ENCODE data around the gene ADGRF3.
"Not testable (repeated sequence)": the region's sequence is repeated elsewhere in the genome, so short reads cannot be mapped to it uniquely, and the experiment has no call there.

The ADGRF3 gene

GRCh38 chr2:26345545-26346453 lies 790 bp downstream of the ADGRF3 start, which contains the start of gene SELENOI:
SELENOI (plus strand) TSS chr2:26346143; CDS start chr2:26346233, 90 bp downstream.
- Histone ChIP-seq H3K27me3 (ENCODE audit: control insufficient read depth, insufficient read depth, low read length) (no peaks in the 10 kb centered on the region), H3K4me3 (ENCODE audit: low read length) (peak within 1 kb of the TSS; percentile 96), H3K27ac (ENCODE audit: low read depth, low read length) (peak within 1 kb of the TSS; percentile 94), H3K4me1 (ENCODE audit: control insufficient read depth, insufficient read depth, low read length) (peaks cover 8% of the 10 kb centered on the region), H3K36me3 (ENCODE audit: control insufficient read depth, insufficient read depth, low read length) (no peaks in the 10 kb centered on the region), H3K9ac (ENCODE audit: low read length) (peak within 1 kb of the TSS; percentile 98)

DNA sequence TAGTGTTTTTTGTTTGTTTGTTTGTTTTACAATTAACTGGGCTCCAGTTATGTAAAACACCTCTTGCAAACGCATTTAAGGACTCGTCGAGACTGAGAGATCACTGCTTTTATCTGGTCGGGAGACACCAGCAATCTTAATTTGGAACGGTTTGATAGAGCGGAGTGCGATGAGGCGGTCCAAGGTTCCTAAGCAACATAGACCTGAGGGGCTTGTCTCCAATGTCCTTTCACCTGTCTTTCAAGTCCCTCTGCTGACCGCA lies 1.4 kb downstream of the ADGRF3 start:
- H3K27ac ChIP-seq (ENCODE audit: low read depth, low read length): peak overlapping the region; percentile 94
- H3K4me3 ChIP-seq (ENCODE audit: low read length): peak overlapping the region; percentile 96
- H3K36me3 ChIP-seq (ENCODE audit: control insufficient read depth, insufficient read depth, low read length): no peaks in the 10 kb centered on the region
- peak overlapping the region; percentile 98 for H3K9ac ChIP-seq (ENCODE audit: low read length)
- H3K27me3 ChIP-seq (ENCODE audit: control insufficient read depth, insufficient read depth, low read length): no peaks in the 10 kb centered on the region
- H3K4me1 ChIP-seq (ENCODE audit: control insufficient read depth, insufficient read depth, low read length): peaks cover 8% of the 10 kb centered on the region

DNA sequence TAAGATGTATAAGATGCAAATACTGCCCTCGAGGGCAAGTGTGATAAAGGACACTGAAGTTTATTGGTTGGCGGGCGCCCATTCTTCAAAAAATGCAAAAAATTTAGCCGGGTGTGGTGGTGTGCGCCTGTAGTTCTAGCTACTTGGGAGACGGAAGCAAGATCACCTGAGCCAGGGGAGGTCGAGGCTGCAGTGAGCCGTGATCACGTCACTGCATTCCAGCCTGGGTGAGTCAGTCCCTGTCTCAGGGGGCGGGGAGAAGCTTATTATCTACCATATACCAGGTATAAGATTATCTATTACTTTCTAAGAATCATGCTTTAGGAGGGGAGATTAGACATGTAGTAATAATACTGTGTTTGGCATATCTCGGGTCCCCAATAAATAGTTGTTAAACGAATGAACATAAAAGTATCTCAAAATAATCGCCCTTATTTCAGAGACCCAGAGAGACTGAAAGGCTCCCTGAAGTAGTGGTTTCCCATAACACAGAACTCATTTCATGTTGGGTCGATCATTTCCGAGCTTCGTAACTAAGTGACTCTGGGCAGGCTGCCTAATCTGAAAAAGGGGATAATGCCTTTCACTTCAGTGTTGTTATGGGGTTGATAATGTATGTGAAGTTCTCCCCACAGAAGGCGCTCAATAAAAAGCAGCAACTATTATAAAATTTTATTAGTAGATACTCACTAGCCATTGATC lies 1.9 kb downstream of the ADGRF3 start:
- H3K27ac ChIP-seq (ENCODE audit: low read depth, low read length): peak overlapping the region; percentile 94
- H3K4me3 ChIP-seq (ENCODE audit: low read length): peak overlapping the region; percentile 96
- H3K36me3 ChIP-seq (ENCODE audit: control insufficient read depth, insufficient read depth, low read length): no peaks in the 10 kb centered on the region
- peak overlapping the region; percentile 98 for H3K9ac ChIP-seq (ENCODE audit: low read length)
- peaks cover 8% of the 10 kb centered on the region for H3K4me1 ChIP-seq (ENCODE audit: control insufficient read depth, insufficient read depth, low read length)
- no peaks in the 10 kb centered on the region for H3K27me3 ChIP-seq (ENCODE audit: control insufficient read depth, insufficient read depth, low read length)

DNA sequence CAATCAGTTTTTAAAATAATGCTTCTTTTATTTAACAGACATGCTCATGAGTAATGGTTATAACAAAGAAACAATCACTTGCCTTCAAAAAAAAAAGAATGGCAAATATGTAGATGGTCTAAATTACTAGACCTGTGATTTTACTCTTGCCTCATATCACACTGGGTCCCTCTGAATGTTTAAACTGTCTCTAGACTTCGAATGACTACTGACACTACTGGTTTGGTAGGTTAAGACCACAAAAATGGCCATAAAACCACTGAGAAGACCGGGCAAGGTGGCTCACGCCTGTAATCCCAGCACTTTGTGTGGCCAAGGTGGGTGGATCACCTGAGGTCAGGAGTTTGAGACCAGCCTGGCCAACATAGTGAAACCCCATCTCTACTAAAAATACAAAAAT lies 5.8 kb downstream of the ADGRF3 start:
- Histone ChIP-seq H3K36me3 (ENCODE audit: control insufficient read depth, insufficient read depth, low read length) (no peaks in the 10 kb centered on the region), H3K9ac (ENCODE audit: low read length) (no peak overlapping the region), H3K27ac (ENCODE audit: low read depth, low read length) (no peak overlapping the region), H3K27me3 (ENCODE audit: control insufficient read depth, insufficient read depth, low read length) (no peaks in the 10 kb centered on the region), H3K4me1 (ENCODE audit: control insufficient read depth, insufficient read depth, low read length) (peaks cover 5% of the 10 kb centered on the region), H3K4me3 (ENCODE audit: low read length) (no peak overlapping the region)

- H3K4me1 ChIP-seq (ENCODE audit: control insufficient read depth, insufficient read depth, low read length): no peaks in the 10 kb centered on the region
- H3K36me3 ChIP-seq (ENCODE audit: control insufficient read depth, insufficient read depth, low read length): no peaks in the 10 kb centered on the region
- no peak overlapping the region for H3K27ac ChIP-seq (ENCODE audit: low read depth, low read length)
- H3K27me3 ChIP-seq (ENCODE audit: control insufficient read depth, insufficient read depth, low read length): no peaks in the 10 kb centered on the region
- no peak overlapping the region for H3K9ac ChIP-seq (ENCODE audit: low read length)
- no peak overlapping the region for H3K4me3 ChIP-seq (ENCODE audit: low read length)
Observed at GRCh38 chr2:26337298-26337697, 9.3 kb downstream of the ADGRF3 start.

GRCh38 chr2:26336719-26337118 lies 9.9 kb downstream of the ADGRF3 start:
- Histone ChIP-seq H3K27ac (ENCODE audit: low read depth, low read length) (no peak overlapping the region), H3K36me3 (ENCODE audit: control insufficient read depth, insufficient read depth, low read length) (no peaks in the 10 kb centered on the region), H3K4me1 (ENCODE audit: control insufficient read depth, insufficient read depth, low read length) (no peaks in the 10 kb centered on the region), H3K27me3 (ENCODE audit: control insufficient read depth, insufficient read depth, low read length) (no peaks in the 10 kb centered on the region), H3K4me3 (ENCODE audit: low read length) (no peak overlapping the region), H3K9ac (ENCODE audit: low read length) (no peak overlapping the region)

DNA sequence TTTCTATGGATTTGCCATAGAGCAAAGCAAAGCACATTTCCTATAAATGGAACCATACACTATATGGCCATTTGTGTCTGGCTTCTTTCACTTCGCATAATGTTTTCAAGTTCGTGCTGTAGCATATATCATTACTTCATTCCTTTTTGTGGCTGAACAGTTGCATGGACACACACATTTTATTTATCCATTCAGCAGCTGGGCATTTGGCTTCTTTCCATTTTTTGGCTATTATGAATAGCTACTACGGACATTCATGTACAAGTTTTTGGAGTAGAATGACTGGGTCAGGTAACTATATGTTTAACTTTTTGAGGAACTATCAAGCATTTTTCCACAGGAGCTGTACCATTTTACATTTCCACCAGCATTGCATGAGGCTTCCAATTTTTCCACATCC lies 11.4 kb downstream of the ADGRF3 start:
- Histone ChIP-seq H3K27ac (ENCODE audit: low read depth, low read length) (no peak overlapping the region), H3K36me3 (ENCODE audit: control insufficient read depth, insufficient read depth, low read length) (no peaks in the 10 kb centered on the region), H3K4me3 (ENCODE audit: low read length) (no peak overlapping the region), H3K4me1 (ENCODE audit: control insufficient read depth, insufficient read depth, low read length) (peaks cover under 1% of the 10 kb centered on the region), H3K27me3 (ENCODE audit: control insufficient read depth, insufficient read depth, low read length) (no peaks in the 10 kb centered on the region), H3K9ac (ENCODE audit: low read length) (no peak overlapping the region)

DNA sequence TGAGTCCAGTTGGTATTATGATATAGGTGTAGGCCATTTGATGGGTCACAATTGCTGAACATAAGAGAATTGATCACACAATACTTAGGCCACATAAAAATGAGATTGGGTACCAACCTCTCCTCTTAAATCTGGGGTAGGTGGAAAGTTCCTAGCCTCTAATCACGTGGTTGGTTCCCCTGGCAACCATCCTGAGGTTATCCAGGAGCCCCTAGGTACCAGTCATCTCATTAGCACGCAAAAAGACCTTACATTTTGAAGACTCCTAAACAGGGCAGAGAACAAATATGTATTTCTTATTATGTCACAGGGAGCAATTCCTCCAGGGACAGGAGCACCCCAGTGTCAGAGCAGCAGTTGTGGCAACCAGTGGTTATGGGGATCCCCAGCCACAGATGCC lies 13.3 kb downstream of the ADGRF3 start:
- Histone ChIP-seq H3K27ac (ENCODE audit: low read depth, low read length) (no peak overlapping the region), H3K9ac (ENCODE audit: low read length) (no peak overlapping the region), H3K4me1 (ENCODE audit: control insufficient read depth, insufficient read depth, low read length) (peaks cover 3% of the 10 kb centered on the region), H3K4me3 (ENCODE audit: low read length) (no peak overlapping the region), H3K27me3 (ENCODE audit: control insufficient read depth, insufficient read depth, low read length) (no peaks in the 10 kb centered on the region), H3K36me3 (ENCODE audit: control insufficient read depth, insufficient read depth, low read length) (no peaks in the 10 kb centered on the region)

DNA sequence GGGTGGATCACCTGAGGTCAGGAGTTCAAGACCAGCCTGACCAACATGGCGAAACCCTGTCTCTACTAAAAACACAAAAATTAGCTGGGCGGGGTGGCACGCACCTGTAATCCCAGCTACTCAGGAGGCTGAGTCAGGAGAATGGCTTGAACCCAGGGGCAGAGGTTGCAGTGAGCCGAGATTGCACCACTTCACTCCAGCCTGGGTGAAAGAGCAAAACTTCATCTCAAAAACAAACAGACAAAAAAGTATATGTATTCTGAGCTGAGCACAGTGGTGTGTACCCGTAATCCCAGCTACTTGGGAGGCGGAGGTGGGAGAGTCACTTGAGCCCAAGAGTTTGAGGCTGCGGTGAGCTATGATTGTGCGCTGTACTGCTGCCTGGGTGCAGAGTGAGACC lies 15.3 kb downstream of the ADGRF3 start:
- H3K36me3 ChIP-seq (ENCODE audit: control insufficient read depth, insufficient read depth, low read length); H3K4me1 ChIP-seq (ENCODE audit: control insufficient read depth, insufficient read depth, low read length); H3K9ac ChIP-seq (ENCODE audit: low read length); H3K27ac ChIP-seq (ENCODE audit: low read depth, low read length); H3K4me3 ChIP-seq (ENCODE audit: low read length); H3K27me3 ChIP-seq (ENCODE audit: control insufficient read depth, insufficient read depth, low read length): not testable (repeated sequence)

GRCh38 chr2:26330604-26331003 lies 16.0 kb downstream of the ADGRF3 start:
- Histone ChIP-seq H3K4me3 (ENCODE audit: low read length) (no peak overlapping the region), H3K9ac (ENCODE audit: low read length) (peak overlapping the region; percentile 22), H3K36me3 (ENCODE audit: control insufficient read depth, insufficient read depth, low read length) (no peaks in the 10 kb centered on the region), H3K27ac (ENCODE audit: low read depth, low read length) (no peak overlapping the region), H3K27me3 (ENCODE audit: control insufficient read depth, insufficient read depth, low read length) (no peaks in the 10 kb centered on the region), H3K4me1 (ENCODE audit: control insufficient read depth, insufficient read depth, low read length) (peaks cover 3% of the 10 kb centered on the region)

- Histone ChIP-seq H3K27ac (ENCODE audit: low read depth, low read length) (no peak overlapping the region), H3K4me3 (ENCODE audit: low read length) (peak overlapping the region; percentile 18)
Observed at GRCh38 chr2:26330114-26330549, 16.5 kb downstream of the ADGRF3 start.

DNA sequence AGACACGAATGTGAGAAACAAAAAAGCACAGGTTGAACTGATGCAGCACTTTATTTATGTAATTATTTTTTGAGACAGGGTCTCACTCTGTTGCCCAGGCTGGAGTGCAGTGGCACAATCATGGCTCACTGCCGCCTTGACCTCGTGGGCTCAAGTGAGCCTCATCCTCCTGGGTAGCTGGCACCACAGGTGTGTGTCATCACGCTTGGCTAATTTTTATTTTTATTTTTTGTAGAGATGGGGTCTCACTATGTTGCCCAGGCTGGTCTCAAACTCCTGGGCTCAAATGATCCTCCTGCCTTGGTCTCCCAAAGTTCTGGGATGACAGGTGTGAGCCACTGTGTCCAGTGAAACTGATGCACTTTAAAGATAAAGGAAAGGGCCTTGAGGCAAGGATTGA lies 17.5 kb downstream of the ADGRF3 start:
- not testable (repeated sequence) for H3K4me3 ChIP-seq (ENCODE audit: low read length); H3K4me1 ChIP-seq (ENCODE audit: control insufficient read depth, insufficient read depth, low read length); H3K27ac ChIP-seq (ENCODE audit: low read depth, low read length); H3K9ac ChIP-seq (ENCODE audit: low read length); H3K27me3 ChIP-seq (ENCODE audit: control insufficient read depth, insufficient read depth, low read length); H3K36me3 ChIP-seq (ENCODE audit: control insufficient read depth, insufficient read depth, low read length)

More at GRCh38 chr2:26330114-26330549, 16.5 kb downstream of the ADGRF3 start:
- peak overlapping the region; percentile 22 for H3K9ac ChIP-seq (ENCODE audit: low read length)
- H3K27me3 ChIP-seq (ENCODE audit: control insufficient read depth, insufficient read depth, low read length): no peaks in the 10 kb centered on the region
- H3K4me1 ChIP-seq (ENCODE audit: control insufficient read depth, insufficient read depth, low read length): peaks cover 3% of the 10 kb centered on the region
- no peaks in the 10 kb centered on the region for H3K36me3 ChIP-seq (ENCODE audit: control insufficient read depth, insufficient read depth, low read length)

Measured in rectal smooth muscle tissue (tissue), 1 donor.